ENCODE measurements around the gene HOXD12.

The HOXD12 gene

GRCh38 chr2:176126929-176127773, 27.6 kb downstream of the HOXD12 start:
- no peak overlapping the region for H3K27ac ChIP-seq (ENCODE audit: low read depth, low read length)
- no peaks in the 10 kb centered on the region for H3K36me3 ChIP-seq (ENCODE audit: control insufficient read depth in 5 of 5, insufficient read depth in 5 of 5, low read length in 5 of 5)
- peaks cover 4 to 44% (median 12%) of the 10 kb centered on the region in 5 donors for H3K27me3 ChIP-seq (ENCODE audit: control insufficient read depth in 5 of 5, insufficient read depth in 4 of 5, low read length in 5 of 5)
- no peaks in the 10 kb centered on the region for H3K9me3 ChIP-seq (ENCODE audit: control insufficient read depth in 5 of 5, low read length in 5 of 5)
- H3K4me1 ChIP-seq (ENCODE audit: control insufficient read depth in 5 of 5, insufficient read depth in 5 of 5, low read length in 5 of 5) = peaks cover 0 to 48% (median 45%) of the 10 kb centered on the region in 5 donors
- no peak overlapping the region for H3K9ac ChIP-seq (ENCODE audit: low read length in 5 of 5)
- peak overlapping the region in 2 of 5 donors; percentile 11 to 32 for H3K4me3 ChIP-seq (ENCODE audit: low read depth in 1 of 5, low read length in 5 of 5)

- Histone ChIP-seq H3K4me3 (ENCODE audit: low read depth in 1 of 5, low read length in 5 of 5) (no peak overlapping the region), H3K9me3 (ENCODE audit: control insufficient read depth in 5 of 5, low read length in 5 of 5) (no peaks in the 10 kb centered on the region)
Observed at GRCh38 chr2:176127774-176128072, 28.1 kb downstream of the HOXD12 start.

GRCh38 chr2:176128172-176128981, 28.8 kb downstream of the HOXD12 start:
- Histone ChIP-seq H3K4me3 (ENCODE audit: low read depth in 1 of 5, low read length in 5 of 5) (peak overlapping the region; percentile 44 to 73 (median 63)), H3K27ac (ENCODE audit: low read depth, low read length) (peak overlapping the region; percentile 62), H3K9ac (ENCODE audit: low read length in 5 of 5) (peak overlapping the region in 3 of 5 donors; percentile 45 to 59 (median 53)), H3K4me1 (ENCODE audit: control insufficient read depth in 5 of 5, insufficient read depth in 5 of 5, low read length in 5 of 5) (peaks cover 0 to 45% (median 42%) of the 10 kb centered on the region in 5 donors), H3K9me3 (ENCODE audit: control insufficient read depth in 5 of 5, low read length in 5 of 5) (no peaks in the 10 kb centered on the region), H3K27me3 (ENCODE audit: control insufficient read depth in 5 of 5, insufficient read depth in 4 of 5, low read length in 5 of 5) (peaks cover 4 to 44% (median 10%) of the 10 kb centered on the region in 5 donors), H3K36me3 (ENCODE audit: control insufficient read depth in 5 of 5, insufficient read depth in 5 of 5, low read length in 5 of 5) (no peaks in the 10 kb centered on the region)

More at GRCh38 chr2:176127774-176128072, 28.1 kb downstream of the HOXD12 start:
- no peak overlapping the region for H3K9ac ChIP-seq (ENCODE audit: low read length in 5 of 5)
- H3K36me3 ChIP-seq (ENCODE audit: control insufficient read depth in 5 of 5, insufficient read depth in 5 of 5, low read length in 5 of 5) = no peaks in the 10 kb centered on the region
- H3K27me3 ChIP-seq (ENCODE audit: control insufficient read depth in 5 of 5, insufficient read depth in 4 of 5, low read length in 5 of 5) = peaks cover 4 to 43% (median 12%) of the 10 kb centered on the region in 5 donors
- H3K4me1 ChIP-seq (ENCODE audit: control insufficient read depth in 5 of 5, insufficient read depth in 5 of 5, low read length in 5 of 5) = peaks cover 0 to 45% (median 43%) of the 10 kb centered on the region in 5 donors
- no peak overlapping the region for H3K27ac ChIP-seq (ENCODE audit: low read depth, low read length)

- Histone ChIP-seq H3K9me3 (ENCODE audit: control insufficient read depth in 5 of 5, low read length in 5 of 5) (no peaks in the 10 kb centered on the region), H3K4me3 (ENCODE audit: low read depth in 1 of 5, low read length in 5 of 5) (peak within 1 kb of the TSS; percentile 63 to 83 (median 73))
Observed at GRCh38 chr2:176128982-176129796, 29.6 kb downstream of the HOXD12 start, which contains the start of gene HOXD8. HOXD8 (plus strand) TSS chr2:176129705; CDS start chr2:176130367, 662 bp downstream.

GRCh38 chr2:176129813-176130146, 30.2 kb downstream of the HOXD12 start:
- no peaks in the 10 kb centered on the region for H3K36me3 ChIP-seq (ENCODE audit: control insufficient read depth in 5 of 5, insufficient read depth in 5 of 5, low read length in 5 of 5)
- H3K9ac ChIP-seq (ENCODE audit: low read length in 5 of 5) = peak overlapping the region in 1 of 5 donors; percentile 62
- peaks cover 0 to 39% (median 7%) of the 10 kb centered on the region in 5 donors for H3K27me3 ChIP-seq (ENCODE audit: control insufficient read depth in 5 of 5, insufficient read depth in 4 of 5, low read length in 5 of 5)
- no peaks in the 10 kb centered on the region for H3K9me3 ChIP-seq (ENCODE audit: control insufficient read depth in 5 of 5, low read length in 5 of 5)
- peaks cover 0 to 49% (median 40%) of the 10 kb centered on the region in 5 donors for H3K4me1 ChIP-seq (ENCODE audit: control insufficient read depth in 5 of 5, insufficient read depth in 5 of 5, low read length in 5 of 5)
- H3K4me3 ChIP-seq (ENCODE audit: low read depth in 1 of 5, low read length in 5 of 5) = peak overlapping the region in 4 of 5 donors; percentile 41 to 83 (median 71)
- H3K27ac ChIP-seq (ENCODE audit: low read depth, low read length) = peak overlapping the region; percentile 62

More at GRCh38 chr2:176128982-176129796, 29.6 kb downstream of the HOXD12 start, which contains the start of gene HOXD8:
- Histone ChIP-seq H3K4me1 (ENCODE audit: control insufficient read depth in 5 of 5, insufficient read depth in 5 of 5, low read length in 5 of 5) (peaks cover 0 to 46% (median 40%) of the 10 kb centered on the region in 5 donors), H3K9ac (ENCODE audit: low read length in 5 of 5) (peak within 1 kb of the TSS in 4 of 5 donors; percentile 40 to 62 (median 56)), H3K36me3 (ENCODE audit: control insufficient read depth in 5 of 5, insufficient read depth in 5 of 5, low read length in 5 of 5) (no peaks in the 10 kb centered on the region), H3K27me3 (ENCODE audit: control insufficient read depth in 5 of 5, insufficient read depth in 4 of 5, low read length in 5 of 5) (peaks cover 0 to 41% (median 8%) of the 10 kb centered on the region in 5 donors), H3K27ac (ENCODE audit: low read depth, low read length) (peak within 1 kb of the TSS; percentile 79)

DNA sequence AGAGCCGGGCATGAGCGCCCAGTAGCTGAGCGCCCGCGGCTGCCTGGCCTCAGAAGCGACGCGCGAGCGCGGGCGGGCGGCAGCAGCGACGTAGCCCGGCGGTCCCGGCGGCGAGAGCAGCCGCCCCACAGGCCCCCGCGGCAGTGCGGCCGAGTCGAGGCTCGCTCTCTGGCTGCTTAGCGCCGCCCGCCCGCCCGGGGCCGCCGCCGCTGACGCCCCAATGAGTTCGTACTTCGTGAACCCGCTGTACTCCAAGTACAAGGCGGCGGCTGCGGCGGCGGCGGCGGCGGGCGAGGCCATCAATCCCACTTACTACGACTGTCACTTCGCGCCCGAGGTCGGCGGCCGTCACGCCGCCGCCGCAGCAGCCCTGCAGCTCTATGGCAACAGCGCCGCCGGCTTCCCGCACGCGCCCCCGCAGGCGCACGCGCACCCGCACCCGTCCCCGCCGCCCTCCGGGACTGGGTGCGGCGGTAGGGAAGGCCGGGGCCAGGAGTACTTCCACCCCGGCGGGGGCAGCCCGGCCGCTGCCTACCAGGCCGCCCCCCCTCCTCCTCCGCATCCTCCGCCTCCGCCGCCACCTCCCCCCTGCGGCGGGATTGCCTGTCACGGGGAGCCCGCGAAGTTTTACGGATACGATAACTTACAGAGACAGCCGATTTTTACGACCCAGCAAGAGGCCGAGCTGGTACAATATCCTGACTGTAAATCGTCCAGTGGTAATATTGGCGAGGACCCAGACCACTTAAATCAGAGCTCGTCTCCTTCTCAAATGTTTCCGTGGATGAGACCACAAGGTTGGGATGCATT, 30.8 kb downstream of the HOXD12 start:
- H3K27me3 ChIP-seq (ENCODE audit: control insufficient read depth in 5 of 5, insufficient read depth in 4 of 5, low read length in 5 of 5) = peaks cover 0 to 36% (median 2%) of the 10 kb centered on the region in 5 donors
- H3K27ac ChIP-seq (ENCODE audit: low read depth, low read length) = peak overlapping the region; percentile 79
- peak overlapping the region; percentile 57 to 83 (median 73) for H3K4me3 ChIP-seq (ENCODE audit: low read depth in 1 of 5, low read length in 5 of 5)
- H3K9ac ChIP-seq (ENCODE audit: low read length in 5 of 5) = peak overlapping the region; percentile 40 to 79 (median 62)
- H3K36me3 ChIP-seq (ENCODE audit: control insufficient read depth in 5 of 5, insufficient read depth in 5 of 5, low read length in 5 of 5) = no peaks in the 10 kb centered on the region
- H3K9me3 ChIP-seq (ENCODE audit: control insufficient read depth in 5 of 5, low read length in 5 of 5) = no peaks in the 10 kb centered on the region
- H3K4me1 ChIP-seq (ENCODE audit: control insufficient read depth in 5 of 5, insufficient read depth in 5 of 5, low read length in 5 of 5) = peaks cover 1 to 54% (median 44%) of the 10 kb centered on the region in 5 donors

GRCh38 chr2:176130957-176131847, 31.6 kb downstream of the HOXD12 start:
- H3K27ac ChIP-seq (ENCODE audit: low read depth, low read length) = peak overlapping the region; percentile 79

GRCh38 chr2:176131848-176132158, 32.2 kb downstream of the HOXD12 start:
- Histone ChIP-seq H3K36me3 (ENCODE audit: control insufficient read depth in 5 of 5, insufficient read depth in 5 of 5, low read length in 5 of 5) (no peaks in the 10 kb centered on the region), H3K27me3 (ENCODE audit: control insufficient read depth in 5 of 5, insufficient read depth in 4 of 5, low read length in 5 of 5) (peaks cover 0 to 41% (median 2%) of the 10 kb centered on the region in 5 donors), H3K9ac (ENCODE audit: low read length in 5 of 5) (peak overlapping the region; percentile 11 to 79 (median 58)), H3K4me3 (ENCODE audit: low read depth in 1 of 5, low read length in 5 of 5) (peak overlapping the region; percentile 59 to 83 (median 73)), H3K9me3 (ENCODE audit: control insufficient read depth in 5 of 5, low read length in 5 of 5) (no peaks in the 10 kb centered on the region), H3K27ac (ENCODE audit: low read depth, low read length) (peak overlapping the region; percentile 79), H3K4me1 (ENCODE audit: control insufficient read depth in 5 of 5, insufficient read depth in 5 of 5, low read length in 5 of 5) (peaks cover 1 to 62% (median 56%) of the 10 kb centered on the region in 5 donors)

More at GRCh38 chr2:176130957-176131847, 31.6 kb downstream of the HOXD12 start:
- Histone ChIP-seq H3K4me1 (ENCODE audit: control insufficient read depth in 5 of 5, insufficient read depth in 5 of 5, low read length in 5 of 5) (peaks cover 1 to 59% (median 52%) of the 10 kb centered on the region in 5 donors), H3K9ac (ENCODE audit: low read length in 5 of 5) (peak overlapping the region; percentile 40 to 79 (median 66)), H3K9me3 (ENCODE audit: control insufficient read depth in 5 of 5, low read length in 5 of 5) (no peaks in the 10 kb centered on the region), H3K4me3 (ENCODE audit: low read depth in 1 of 5, low read length in 5 of 5) (peak overlapping the region; percentile 57 to 83 (median 73)), H3K36me3 (ENCODE audit: control insufficient read depth in 5 of 5, insufficient read depth in 5 of 5, low read length in 5 of 5) (no peaks in the 10 kb centered on the region), H3K27me3 (ENCODE audit: control insufficient read depth in 5 of 5, insufficient read depth in 4 of 5, low read length in 5 of 5) (peaks cover 0 to 41% (median 2%) of the 10 kb centered on the region in 5 donors)
